GM19099 (cell line): ENCODE results near the gene TCERG1L.

Experiments used
- POLR2A ChIP-seq: IDR thresholded peaks from 3 replicates; pipeline ENCODE4 v1.6.1; 2011; ENCODE audit warnings: low read depth; ENCODE audit not compliant: insufficient read length; ENCODE audit errors: extremely low read depth

TCERG1L gene

DNA sequence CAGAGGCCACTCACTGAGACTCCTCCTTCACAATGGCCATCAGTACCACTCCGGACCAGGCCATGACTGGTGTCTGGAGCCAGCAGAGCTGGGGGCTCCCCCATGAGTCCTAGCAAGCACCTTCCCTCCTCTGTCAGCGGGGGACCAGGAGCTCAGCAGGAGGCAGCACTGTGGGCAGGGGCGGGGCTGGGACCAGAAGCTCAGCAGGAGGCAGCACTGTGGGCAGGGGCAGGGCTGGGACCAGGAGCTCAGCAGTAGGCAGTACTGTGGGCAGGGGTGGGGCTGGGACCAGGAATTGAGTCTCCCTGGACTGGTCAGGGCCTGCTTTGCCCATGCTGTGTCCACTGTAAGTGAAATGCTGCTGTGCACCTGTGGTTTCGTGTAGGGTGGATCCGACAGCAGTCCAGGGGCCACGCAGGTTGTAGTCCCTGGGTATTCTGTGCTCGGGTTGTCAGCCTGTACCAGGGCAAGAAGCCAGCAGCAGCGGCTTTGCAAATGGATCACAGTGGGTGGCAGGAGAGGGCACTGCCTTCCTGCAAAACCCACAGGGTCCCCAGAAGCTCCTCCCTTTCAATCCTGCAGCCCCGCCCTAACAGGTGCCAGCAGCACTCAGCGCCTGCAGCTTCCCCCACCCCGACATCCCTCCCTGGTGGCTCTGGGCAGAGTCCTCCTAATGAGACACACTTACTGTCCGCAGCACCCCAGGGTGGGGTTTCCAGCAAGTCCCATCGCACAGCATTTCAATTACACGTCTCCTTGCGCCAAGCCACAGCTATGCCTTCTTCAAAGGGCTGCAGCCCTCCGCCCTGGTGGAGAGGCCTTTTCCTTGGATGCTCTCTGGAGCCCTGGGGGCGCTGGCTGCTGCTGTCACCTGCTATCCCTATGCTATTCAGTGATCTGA lies 220.5 kb downstream of the TCERG1L start:
- TF ChIP-seq POLR2A, result no peak

DNA sequence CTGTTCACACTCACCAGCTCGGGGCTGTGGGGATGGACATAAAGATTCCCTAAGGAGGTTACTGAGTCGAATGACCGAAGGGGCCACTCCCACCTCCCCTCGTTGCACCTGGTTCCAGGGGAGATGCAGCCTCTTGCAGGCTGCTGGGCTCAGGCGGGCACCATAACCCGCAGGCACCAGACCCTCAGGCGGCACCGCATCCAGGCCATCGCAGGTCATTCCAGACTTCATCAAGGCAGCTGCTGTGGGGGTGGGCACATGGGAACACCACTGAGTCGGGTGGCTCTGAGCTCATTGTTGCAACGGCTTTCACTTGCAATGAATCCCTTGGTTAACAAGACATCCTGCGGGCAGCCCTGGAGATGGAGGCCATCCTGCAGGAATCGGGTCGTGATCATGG lies 221.7 kb downstream of the TCERG1L start:
- TF ChIP-seq POLR2A, result no peak

DNA sequence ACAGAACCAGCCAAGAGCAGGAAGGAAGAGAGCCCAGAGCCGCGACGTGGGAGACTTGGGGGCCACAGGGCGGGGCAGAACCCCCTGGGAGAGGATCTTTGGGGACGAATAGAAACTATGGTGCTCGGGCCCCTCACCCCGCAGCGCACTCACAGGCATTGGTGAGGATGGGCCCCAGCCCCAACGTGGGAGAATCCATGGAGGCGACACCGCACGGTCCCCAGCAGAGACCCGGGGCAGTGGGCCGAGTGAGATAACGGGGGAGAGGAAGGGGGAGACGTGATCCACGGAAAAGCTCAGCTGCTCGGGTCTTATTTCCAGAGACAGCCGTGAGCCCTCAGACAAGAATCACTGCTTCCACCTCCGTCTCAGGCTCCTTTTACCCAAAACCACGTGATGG lies 222.4 kb downstream of the TCERG1L start:
- TF ChIP-seq POLR2A, result no peak

DNA sequence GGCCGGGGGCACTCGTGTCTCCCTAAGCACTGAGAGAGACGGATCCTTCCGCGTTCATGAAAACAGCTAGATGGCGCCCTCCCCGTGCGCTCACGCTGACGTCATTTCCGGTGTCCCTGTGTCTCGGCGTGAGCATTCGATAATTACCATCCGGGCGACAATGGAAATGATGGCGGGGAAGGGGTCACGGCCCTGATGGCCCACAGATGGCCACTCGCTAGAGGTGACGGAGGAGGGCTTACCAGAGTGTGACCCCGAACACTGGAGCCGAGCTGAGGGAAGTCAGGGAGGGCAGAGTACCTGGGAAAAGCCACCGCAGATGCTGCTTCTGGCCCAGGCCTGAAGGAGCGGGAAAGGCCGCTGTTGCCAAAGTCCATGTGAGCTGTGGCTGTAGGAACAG lies 222.9 kb downstream of the TCERG1L start:
- no peak for TF ChIP-seq POLR2A

DNA sequence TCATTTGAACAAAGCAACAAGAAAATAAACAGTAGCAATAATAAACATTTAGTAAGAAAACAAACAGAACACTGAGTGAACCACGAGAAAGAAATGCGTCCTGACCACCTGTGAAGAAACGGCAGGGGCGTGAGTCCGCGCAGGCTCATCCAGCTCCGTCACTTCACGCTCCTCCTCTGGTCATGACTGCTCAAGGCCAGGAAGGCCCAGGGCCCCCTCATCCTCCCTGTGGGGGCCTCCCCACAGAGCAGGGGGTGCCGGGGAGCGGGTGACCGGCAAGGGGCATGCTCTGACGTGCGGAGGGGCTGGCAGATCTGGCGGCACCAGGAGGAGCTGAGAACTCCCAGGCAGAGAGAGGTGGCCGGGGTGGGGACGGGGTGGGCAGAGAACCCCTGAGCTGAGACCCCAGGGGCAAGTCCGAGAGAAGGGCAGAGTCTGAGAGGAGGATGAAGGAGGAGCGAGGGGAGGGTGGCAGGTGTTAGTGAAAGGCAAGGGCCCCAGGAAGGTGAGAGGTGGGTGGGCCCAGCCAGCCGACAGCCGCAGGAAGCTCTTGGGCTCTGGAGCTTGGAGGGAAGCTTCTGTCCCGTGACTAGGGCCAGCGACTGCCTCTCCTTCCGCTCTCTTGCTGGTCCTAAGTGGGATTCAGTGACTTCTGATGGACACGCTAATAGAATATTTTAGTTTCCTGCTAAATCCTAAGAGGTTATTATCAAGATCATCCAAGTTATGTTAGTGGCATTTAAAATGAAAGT lies 223.9 kb downstream of the TCERG1L start:
- TF ChIP-seq POLR2A, result no peak

DNA sequence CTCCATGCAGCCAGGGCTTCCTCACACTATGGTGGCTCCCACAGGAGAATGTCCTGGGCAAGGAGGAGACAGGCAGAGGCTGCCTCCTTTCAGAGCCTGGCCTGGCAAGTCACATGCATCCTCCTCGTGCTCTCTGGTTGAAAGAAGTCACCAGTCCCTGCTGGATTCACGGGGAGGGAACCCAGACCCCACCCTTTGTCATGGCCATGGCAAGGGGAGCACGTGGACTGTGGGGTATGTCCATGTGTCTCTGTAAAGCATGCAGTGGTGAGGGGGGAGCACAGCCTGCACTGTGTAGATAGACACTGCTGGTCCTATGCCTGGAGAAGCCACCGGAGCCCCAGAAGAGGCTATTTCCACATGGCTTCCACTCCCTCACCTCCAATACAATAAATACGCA lies 225.0 kb downstream of the TCERG1L start:
- no peak for TF ChIP-seq POLR2A

DNA sequence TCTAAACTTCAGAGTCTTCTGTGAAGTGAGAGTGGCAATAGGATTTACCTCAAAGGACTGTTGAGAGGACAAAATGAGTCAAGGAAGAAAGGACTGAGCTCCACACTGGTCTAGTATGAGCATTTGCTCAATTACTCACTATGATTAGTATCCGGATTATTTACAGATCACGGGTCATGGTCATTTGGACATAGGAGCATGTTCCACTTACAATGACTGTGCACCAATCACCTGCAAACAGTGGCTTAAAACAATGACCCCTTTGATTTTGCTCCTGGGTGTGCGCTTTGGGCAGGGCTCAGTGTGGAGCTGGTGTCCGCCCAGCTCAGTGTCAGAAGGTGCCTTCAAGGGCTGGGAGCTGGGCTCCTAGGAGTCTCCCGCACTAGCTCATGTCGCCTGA lies 225.4 kb downstream of the TCERG1L start:
- no peak for TF ChIP-seq POLR2A

DNA sequence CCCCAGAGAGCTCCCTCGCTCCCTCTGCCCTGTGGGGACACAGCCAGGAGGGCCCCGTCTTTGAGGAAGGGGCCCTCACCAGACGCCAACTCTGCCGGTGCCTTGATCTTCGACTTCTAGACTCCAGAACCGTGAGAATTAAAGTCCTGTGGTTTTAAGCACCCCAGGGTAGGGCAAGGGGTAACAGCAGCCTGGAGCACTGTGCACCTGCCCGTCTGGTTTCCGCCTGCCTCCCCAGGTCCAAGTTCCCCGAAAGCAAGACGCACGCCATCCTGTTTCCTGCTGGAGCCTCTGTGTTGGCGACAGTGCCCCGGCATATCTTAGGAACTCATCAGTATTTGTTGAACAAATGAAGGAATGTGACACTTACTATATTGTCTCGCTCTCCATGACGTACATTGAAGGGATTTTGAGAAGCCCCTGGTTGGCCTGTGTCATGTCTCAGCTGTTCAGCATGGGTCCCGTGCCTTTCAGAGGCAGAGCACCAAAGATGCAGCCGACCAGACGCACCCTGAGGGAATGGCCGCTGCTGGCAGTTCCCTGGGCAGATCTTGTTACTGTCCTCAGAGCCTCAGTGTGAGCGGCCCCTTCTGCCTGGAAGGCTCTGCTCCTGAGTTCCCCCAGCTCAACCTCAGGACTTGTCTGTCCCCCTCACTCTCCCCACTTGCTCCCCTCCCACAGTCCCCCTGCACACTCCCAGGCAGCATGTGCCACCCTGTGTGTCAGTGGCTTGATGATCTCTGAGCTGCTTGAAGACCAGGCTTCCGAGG lies 226.2 kb downstream of the TCERG1L start:
- TF ChIP-seq POLR2A, result no peak

DNA sequence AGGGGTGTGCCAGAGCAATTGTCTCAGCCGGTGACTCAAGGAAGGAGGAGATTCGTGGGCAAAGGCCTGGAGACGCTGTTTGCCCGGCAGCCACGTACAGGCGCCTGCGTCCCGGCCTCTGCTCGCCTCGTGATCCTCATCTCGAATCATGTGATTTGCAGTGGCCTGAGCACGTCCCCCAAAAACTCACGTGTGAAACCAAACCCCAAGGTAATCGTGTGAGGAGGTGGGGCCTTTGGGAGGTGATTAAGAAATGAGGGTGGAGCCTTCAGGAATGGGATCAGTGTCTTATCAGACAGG lies 226.8 kb downstream of the TCERG1L start:
- TF ChIP-seq POLR2A, result no peak

DNA sequence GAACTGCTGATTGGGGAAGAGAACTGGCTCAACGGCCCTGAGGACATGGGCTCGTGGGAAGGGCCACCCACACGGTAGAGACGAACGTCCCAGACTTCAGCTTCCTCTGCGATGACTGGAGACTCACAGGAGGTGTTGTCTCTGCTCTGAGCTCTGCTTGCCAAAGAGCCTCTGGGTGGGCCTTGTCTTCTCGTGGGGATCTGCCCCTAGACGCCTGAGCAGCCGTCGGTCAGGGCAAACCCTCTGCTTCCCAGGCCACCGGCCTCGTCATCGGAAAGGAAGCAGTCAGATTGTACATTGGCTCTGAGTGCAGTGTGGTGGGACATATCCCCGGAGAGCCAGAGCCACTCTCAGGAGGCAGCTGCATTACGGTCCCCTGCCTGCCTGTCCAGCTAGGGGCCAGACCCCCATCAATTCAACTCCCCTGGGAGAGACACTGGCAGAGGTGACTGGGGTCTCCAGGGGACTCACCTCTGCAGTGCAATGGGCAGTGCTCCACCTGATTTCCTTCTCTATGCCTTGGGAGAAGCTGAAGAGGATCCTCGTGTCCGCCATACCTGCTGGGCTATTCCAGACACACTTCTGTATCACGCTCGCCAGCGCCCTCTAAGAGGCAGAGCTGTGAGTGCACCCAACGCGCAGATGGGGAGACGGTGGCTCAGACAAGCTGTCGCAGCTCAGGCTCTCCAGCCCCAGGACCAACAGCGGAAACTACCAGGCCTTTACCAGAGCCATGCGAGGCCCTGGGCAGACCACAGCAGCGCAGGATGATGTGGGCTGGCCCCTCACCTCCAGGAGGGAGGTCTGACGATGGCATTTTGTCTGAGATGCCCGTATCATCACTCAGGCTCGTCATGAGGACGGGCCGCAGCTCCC lies 227.4 kb downstream of the TCERG1L start:
- no peak for TF ChIP-seq POLR2A

DNA sequence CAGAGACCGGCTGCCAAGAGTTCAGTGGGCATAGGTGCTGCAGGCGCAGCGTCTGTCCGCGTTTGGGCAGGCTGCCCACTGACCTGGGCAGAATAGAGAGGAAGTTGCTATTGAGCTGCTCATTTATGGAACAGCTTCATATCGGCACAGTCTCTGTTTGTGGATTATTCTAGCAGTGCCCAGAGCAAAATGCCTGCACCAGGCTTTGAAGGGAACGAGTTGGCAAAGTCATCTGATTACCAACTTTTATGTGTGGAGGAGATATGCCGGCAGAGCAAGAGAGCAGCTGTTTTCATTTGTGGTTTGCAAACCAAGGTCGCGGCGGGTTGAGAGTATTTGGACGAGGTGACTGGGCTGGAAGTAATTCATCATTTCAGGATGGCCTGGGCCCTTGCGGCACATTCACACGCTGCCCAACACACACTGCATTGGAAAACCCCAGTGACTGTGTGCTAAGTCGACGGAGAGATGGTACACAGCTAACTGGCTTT lies 228.5 kb downstream of the TCERG1L start:
- no peak for TF ChIP-seq POLR2A

DNA sequence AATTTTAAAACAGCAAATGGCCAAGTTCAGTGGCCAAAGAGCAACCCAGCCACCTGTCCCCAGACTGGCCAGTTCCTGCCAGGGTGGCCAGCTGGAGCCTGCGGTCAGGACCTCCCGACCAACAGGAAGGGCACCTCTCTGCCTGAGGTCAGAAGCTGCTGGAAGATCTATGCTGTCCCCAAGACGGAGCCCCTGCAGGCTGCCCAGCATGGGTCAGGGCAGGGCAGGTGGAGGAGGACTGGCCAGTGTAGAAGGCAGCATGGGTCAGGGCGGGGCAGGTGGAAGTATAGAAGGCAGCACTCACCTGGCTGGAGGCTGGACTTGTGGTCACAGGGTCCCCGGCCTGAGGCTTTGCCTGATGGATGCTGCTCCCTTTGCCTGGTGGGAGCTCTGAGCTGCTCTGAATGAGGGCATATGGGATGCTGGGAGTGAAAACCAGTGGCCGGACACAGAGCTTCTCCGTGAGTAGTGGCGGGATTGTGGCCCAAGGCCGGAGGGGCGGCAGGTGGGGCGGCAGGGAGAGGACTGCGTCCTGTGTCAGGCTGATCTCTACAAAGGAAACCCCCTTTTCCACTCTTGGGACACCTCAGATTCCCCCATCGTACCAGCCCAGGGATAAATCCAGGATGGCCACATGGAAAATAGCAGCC lies 229.2 kb downstream of the TCERG1L start:
- no peak for TF ChIP-seq POLR2A

DNA sequence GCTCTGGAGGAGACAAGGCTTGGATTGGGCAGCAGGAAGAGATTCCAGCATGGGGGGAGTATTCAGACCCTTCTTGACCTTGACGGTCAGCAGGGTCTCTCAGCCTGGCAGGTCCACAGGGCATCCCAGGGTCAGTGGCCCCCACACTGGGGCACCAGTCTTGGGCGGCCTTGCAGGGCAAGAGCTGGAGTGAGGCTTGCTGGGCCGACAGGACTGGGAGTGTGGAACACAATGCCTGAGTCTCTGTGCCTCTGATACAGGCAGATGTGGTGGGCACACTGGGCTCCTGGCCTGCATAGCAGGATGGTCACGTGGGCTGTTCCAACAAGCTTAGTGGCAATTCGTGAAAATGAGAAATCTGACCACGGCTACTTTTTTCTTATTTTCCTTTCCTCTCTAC lies 229.7 kb downstream of the TCERG1L start:
- TF ChIP-seq POLR2A, result no peak

DNA sequence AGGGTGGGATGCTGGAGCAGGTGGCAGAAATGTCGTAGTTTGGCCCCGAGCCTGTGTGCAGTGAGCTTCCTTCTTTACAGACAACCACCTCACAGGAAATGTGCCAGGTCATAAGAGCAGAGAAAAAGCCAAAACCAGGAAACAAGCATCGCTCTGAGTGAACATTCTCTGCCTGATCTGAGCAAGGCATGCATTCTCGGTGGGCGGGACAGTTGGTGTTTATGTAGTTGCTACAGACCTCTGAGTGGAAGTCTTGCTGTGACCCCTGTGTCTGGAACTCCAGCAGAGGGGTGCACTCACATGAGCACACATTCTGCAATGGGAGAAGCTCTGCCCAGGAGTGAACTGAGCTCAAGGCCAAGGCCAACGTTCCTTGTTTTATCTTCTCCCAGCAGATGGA lies 230.1 kb downstream of the TCERG1L start:
- TF ChIP-seq POLR2A, result no peak
